Gastroesophageal sphincter (tissue), 3 donors: ENCODE data around the gene MMADHC.

Source experiments
- EP300 ChIP-seq: sonication (generic); formaldehyde crosslinking; IDR thresholded peaks from one replicate; pipeline ENCODE4 v1.6.1; 2017; ENCODE audit warnings: antibody characterized with exemption, mild to moderate bottlenecking
- POLR2A ChIP-seq, 2 donors: fragments of 450-650 bp; IDR thresholded peaks; one replicate each; pipeline ENCODE4 v1.6.1; 2017; ENCODE audit warnings: antibody characterized with exemption in 2 of 2, mild to moderate bottlenecking in 2 of 2, moderate library complexity in 1 of 2
- POLR2AphosphoS5 ChIP-seq: sonication (generic); formaldehyde crosslinking; IDR thresholded peaks from one replicate; pipeline ENCODE4 v1.6.1; 2017; ENCODE audit warnings: antibody characterized with exemption
- TF ChIP-seq, protein P1 (sequence below), 4 experiments: fragments of 200-600 bp in 2 of 4; fragments of 450-650 bp in 2 of 4; sonication (generic) in 1 of 4; IDR thresholded peaks; one replicate each; pipeline ENCODE4 v1.5.1; 2017 to 2019; ENCODE audit warnings: antibody characterized with exemption in 4 of 4, mild to moderate bottlenecking in 2 of 4, moderate library complexity in 2 of 4

DNA sequence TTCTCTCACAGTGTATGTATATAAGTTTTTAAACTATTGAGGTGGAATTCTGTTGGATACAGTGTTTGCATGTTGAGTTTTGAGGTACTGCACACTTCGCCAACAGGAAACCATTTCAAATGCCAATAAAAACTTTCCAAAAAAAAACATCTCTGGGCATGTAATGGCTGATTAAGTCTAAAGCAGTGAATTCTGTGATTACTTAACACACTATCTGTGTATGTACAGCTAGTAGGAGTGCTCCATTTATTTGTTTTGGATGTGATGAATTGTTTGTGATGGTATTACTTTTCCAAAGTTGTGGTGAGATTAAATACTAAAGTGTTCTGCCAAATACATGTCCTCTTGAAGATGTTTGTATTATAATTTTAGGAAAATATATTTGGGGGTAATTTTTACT lies 31.1 kb downstream of the MMADHC start:
- TF ChIP-seq POLR2A (IDR thresholded peaks at IDR 0.05), result no peak
- TF ChIP-seq, protein P1, sequence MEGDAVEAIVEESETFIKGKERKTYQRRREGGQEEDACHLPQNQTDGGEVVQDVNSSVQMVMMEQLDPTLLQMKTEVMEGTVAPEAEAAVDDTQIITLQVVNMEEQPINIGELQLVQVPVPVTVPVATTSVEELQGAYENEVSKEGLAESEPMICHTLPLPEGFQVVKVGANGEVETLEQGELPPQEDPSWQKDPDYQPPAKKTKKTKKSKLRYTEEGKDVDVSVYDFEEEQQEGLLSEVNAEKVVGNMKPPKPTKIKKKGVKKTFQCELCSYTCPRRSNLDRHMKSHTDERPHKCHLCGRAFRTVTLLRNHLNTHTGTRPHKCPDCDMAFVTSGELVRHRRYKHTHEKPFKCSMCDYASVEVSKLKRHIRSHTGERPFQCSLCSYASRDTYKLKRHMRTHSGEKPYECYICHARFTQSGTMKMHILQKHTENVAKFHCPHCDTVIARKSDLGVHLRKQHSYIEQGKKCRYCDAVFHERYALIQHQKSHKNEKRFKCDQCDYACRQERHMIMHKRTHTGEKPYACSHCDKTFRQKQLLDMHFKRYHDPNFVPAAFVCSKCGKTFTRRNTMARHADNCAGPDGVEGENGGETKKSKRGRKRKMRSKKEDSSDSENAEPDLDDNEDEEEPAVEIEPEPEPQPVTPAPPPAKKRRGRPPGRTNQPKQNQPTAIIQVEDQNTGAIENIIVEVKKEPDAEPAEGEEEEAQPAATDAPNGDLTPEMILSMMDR (IDR thresholded peaks at IDR 0.05), result no peak
- no peak for TF ChIP-seq POLR2AphosphoS5
- no peak for TF ChIP-seq EP300
